GM10266 (cell line): ENCODE results near the gene SLC22A6.

Experiments used
- DNase-seq: peaks from one replicate; pipeline ENCODE4 v3.0.0; 2012; ENCODE audit errors: extremely low spot score
- TF ChIP-seq, protein P1 (sequence below): IDR thresholded peaks from 2 replicates; pipeline ENCODE4 v1.5.1; 2012; ENCODE audit warnings: mild to moderate bottlenecking, low read depth; ENCODE audit not compliant: control insufficient read depth, insufficient read depth; ENCODE audit errors: missing control alignments

Gene SLC22A6, protein sequence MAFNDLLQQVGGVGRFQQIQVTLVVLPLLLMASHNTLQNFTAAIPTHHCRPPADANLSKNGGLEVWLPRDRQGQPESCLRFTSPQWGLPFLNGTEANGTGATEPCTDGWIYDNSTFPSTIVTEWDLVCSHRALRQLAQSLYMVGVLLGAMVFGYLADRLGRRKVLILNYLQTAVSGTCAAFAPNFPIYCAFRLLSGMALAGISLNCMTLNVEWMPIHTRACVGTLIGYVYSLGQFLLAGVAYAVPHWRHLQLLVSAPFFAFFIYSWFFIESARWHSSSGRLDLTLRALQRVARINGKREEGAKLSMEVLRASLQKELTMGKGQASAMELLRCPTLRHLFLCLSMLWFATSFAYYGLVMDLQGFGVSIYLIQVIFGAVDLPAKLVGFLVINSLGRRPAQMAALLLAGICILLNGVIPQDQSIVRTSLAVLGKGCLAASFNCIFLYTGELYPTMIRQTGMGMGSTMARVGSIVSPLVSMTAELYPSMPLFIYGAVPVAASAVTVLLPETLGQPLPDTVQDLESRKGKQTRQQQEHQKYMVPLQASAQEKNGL

GRCh38 chr11:62984451-62984991, at the start of gene SLC22A6:
Gene SLC22A6 (minus strand): TSS chr11:62984967. CDS start chr11:62984690, 277 bp downstream.
- TF ChIP-seq, protein P1, sequence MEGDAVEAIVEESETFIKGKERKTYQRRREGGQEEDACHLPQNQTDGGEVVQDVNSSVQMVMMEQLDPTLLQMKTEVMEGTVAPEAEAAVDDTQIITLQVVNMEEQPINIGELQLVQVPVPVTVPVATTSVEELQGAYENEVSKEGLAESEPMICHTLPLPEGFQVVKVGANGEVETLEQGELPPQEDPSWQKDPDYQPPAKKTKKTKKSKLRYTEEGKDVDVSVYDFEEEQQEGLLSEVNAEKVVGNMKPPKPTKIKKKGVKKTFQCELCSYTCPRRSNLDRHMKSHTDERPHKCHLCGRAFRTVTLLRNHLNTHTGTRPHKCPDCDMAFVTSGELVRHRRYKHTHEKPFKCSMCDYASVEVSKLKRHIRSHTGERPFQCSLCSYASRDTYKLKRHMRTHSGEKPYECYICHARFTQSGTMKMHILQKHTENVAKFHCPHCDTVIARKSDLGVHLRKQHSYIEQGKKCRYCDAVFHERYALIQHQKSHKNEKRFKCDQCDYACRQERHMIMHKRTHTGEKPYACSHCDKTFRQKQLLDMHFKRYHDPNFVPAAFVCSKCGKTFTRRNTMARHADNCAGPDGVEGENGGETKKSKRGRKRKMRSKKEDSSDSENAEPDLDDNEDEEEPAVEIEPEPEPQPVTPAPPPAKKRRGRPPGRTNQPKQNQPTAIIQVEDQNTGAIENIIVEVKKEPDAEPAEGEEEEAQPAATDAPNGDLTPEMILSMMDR, result no peak
- no peak for DNase-seq

DNA sequence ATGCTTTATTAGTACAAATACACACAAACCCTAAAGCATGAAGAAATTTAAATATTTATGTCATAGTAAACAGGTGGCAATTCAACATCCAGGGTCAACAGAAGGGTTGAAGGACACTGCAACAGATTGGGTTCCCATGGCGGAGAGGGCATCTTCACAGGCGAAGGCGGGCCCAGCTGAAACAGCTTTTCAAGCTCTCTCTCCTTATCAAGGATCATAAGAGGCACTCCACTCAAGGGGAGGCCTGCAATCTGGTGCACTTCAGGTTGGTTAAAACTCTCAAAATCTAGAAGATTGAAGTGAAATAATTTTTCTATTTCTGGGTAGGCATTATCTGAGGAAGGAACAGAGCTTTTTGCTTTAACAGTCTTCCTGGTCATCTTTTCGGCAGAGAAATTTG, 47.7 kb upstream of the SLC22A6 start:
- no peak for DNase-seq

GRCh38 chr11:63023841-63024648, 39.3 kb upstream of the SLC22A6 start:
- TF ChIP-seq, protein P1, result peak; percentile 97
- DNase-seq, result peak; percentile 78

More for the DNA sequence above, 47.7 kb upstream of the SLC22A6 start:
- TF ChIP-seq, protein P1, result no peak

- TF ChIP-seq, protein P1, result no peak
- no peak for DNase-seq
Measured at GRCh38 chr11:63023222-63023814, 38.6 kb upstream of the SLC22A6 start.

DNA sequence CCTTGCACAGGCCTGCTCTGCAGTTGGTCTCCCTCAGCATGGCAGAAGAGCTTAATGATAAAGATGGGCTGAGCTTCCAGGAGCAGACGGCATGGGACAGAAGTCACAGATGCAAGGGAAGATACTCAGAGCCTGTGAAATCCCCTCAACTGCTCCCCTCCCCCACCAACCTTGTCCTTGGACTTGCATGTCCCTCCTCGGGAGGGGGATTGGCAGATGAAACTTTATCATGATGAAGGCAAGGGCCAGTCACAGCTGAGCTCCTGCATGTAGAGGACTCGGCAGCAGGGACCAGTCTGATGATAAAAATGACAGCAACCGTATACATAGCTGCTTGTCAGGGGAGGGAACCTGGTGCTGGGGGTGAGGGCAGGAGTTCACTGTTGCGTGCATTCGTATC, 37.7 kb upstream of the SLC22A6 start:
- TF ChIP-seq, protein P1, result no peak
- no peak for DNase-seq

DNA sequence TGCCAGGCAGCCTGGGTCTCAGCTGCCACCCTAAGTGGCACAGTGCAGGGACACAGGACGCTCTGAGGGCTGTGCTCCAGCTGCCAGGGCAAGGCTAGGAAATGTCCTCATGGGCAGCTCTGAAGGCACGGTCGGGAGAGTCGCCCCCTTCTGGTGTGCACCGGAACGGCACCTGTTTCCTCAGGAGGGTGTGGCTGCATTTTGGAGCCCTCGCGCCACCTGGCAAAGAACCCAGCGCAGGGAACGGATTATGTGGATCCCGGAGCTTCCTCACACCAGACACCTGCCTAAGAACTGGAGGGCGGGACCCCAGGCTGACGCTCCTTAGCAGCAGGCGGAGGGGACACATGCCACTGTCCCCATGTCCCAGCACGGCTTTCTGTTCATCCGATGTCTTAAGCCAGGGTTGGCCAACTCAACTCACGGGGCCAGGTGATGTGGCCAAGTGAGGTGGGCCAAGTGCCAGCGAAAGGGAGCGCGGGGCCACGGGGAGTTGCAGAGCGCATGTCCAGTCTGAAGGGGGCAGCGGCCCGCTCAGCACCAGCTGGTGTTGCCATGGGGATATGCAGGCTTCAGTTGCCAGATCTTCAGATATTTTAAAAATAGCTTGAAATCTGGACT, 36.0 kb upstream of the SLC22A6 start:
- DNase-seq, result no peak
- TF ChIP-seq, protein P1, result peak; percentile 49
